Cerebellar cortex (tissue), 1 donor: ENCODE results near the gene COL11A1.
A peak's percentile ranks its signal among the peaks of the same experiment; 100 is the strongest.
"Not testable (repeated sequence)": the region's sequence is repeated elsewhere in the genome, so short reads cannot be mapped to it uniquely, and the experiment has no call there.

Experiments
- DNase-seq: peaks from one replicate; pipeline ENCODE4 v3.0.0-alpha.2; 2015; ENCODE audit warnings: low spot score

COL11A1 gene

DNA sequence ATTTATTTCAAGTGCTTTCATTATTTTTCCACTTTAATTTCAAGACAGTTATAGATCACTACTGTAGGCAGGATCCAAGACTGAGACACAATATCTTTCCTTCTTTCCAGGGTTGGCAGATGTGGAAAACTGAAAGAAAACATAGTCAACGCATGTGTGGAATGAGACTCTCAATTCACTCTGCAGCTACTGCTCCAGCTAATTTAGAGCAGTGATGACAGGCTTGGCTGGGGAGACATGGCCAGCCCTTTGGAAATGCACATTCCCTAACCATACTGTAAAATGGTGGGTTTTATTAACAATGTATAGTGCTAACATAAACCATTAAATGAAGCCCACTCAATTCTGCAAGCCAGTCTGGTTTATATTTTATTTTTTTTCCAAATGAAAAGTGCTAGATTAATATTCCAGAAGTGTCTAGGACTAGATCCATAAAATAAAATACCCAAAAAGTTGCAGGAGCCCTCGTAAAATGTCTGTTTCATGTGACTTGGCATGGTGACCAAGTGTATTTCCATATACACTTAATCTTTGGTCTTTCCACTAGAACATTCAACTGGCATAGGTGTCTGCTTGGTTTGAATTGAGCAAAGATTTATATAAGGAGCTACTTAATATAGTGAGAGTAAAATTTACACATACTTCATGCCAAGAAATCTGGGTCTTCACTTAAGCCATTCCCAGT is 32.9 kb downstream of the COL11A1 start:
- DNase-seq: peak; percentile 36

DNA sequence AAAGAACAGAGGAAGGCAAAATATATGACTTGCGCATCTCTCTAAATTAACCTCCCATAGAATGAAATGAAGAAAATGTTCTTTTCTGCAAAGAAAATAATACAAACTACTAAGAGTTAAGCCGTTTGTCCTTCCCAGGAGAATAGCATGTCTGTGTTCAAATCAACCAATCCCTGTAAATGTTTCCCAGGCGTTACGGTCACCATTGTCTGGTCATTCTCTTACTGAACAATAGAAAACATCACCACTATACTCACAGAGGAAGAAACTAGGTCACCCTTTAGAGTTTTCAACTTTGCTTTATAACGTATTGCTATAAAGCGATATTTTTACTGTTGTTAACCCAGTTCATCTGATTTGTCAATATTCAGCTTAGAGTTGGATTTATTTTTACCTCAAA is 34.1 kb downstream of the COL11A1 start:
- DNase-seq: peak; percentile 38

DNA sequence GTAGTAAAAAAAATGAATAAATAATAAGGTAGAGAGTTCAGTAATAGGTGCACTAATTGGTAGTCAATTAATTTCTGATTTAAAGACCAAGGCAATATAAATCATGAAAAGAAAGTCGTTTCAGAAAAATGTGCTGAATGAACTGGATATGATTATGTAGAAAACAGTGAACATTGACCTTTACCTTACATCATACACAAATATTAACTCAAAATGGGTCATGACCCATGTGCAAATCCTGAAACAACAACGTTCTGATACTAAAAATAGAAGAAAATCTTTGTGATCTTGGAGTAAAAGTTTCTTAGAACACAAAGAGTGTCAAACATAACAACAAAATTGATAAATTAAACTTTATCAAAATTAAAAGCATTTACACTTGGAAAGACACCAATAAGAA is 39.1 kb downstream of the COL11A1 start:
- DNase-seq: no peak

DNA sequence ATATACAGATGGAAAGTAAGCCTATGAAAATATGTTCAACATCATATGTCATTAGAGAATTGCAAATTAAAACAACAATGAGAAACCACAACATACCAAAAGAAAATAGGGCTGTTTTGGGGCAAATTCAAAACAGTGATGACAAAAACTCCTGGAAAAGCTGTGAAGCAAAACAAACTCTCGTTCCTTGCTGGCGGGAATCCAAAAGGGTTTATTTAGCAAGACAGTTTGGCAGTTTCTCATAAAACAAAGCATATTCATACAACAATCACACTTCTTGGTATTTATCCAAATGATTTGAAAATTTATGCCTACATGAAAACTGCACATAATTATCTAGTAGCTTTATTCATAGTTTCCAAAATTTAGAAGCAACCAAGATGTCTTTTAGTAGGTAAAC is 44.4 kb downstream of the COL11A1 start:
- DNase-seq: no peak

DNA sequence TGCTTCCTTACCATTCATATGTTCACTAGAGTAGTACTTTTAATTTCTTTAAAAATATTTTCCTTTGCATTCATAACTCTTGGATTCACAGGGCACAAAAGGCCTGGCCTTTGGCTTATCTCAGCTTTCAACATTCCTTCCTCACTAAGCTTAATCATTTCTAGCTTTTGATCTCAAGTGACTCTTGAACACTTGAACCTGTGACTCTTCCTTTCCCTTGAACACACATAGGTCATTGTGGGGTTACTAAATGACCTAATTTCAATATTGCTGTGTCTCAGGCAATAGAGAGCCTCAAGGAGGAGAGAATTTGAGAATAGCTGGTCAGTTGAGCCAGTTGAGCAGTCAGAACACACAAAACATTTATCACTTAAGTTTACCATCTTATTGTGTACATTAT is 49.9 kb downstream of the COL11A1 start:
- no peak for DNase-seq

DNA sequence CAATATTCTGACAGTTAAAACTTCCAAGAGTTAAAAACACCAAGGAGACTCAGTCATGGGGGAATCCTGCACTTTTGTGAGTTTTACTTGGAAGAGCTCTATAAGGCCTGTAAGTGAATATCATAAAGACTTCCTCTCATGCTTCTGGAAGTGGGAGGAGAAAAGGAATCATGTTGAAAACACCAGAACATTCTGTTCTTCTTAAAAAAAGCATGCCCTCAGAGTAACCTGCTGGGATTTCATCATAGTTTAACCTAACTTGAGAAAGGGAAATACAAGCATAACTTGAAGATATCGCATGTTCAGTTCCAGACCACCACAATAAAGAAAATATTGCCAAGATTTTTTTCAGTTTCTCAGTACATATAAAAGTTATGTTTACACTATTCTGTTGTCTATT is 51.9 kb downstream of the COL11A1 start:
- no peak for DNase-seq

DNA sequence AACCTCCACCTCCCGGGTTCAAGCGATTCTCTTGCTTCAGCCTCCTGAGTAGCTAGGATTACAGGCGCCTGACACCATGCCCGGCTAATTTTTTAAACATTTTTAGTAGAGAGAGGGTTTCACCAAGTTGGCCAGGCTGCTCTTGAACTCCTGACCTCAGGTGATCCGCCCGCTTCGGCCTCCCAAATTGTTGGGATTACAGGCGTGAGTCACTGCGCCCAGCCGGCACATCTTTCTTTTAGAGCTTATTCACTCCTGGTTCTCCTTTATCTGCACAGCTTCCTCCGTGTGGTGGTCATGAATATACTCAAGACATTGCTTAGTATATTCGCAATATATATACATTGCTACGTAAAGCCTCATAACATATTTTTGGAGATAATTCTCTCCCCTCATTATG is 80.2 kb downstream of the COL11A1 start:
- not testable (repeated sequence) for DNase-seq

DNA sequence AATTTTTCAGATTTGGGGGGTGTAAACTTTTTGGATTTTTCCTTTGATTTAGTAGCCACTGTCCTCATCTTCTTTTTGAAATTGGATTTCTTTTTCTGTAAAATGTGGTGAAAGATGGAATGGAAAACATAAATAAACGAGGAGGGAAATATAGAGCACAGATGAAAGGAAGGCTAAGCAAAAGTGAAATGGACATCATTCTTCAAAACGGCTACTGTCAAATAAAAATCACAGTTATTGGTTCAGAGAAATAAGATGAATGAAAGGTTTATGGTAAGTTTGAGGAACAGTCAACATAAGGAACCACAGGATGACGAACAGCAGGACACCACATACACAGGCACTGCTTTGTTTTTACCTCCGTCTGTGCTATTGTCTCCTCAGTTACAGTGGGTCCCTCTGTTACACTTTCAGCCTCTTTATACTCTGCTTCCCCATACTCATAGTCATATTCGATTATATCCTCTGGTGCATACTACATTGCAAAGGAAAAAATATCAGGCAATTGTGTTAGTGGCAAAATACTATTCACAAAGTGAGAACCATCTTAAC is 82.4 kb downstream of the COL11A1 start:
- DNase-seq: no peak

DNA sequence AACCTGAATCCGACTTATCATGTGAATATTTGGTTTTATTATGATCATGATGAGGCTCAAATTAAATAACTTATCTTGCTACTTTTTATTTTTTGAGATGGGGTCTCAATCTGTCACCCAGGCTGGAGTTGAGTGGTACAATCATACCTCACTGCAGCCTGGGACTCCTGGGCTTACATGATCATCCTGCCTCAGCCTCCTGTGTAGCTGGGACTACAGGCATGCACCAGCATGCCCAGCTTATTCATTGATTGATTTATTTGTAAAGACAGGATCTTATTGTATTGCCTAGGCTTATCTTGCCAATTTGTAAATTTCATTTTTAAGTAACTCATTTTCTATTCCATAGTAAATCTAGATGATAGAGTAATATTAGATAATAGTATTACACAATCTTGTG is 84.3 kb downstream of the COL11A1 start:
- DNase-seq: no peak

DNA sequence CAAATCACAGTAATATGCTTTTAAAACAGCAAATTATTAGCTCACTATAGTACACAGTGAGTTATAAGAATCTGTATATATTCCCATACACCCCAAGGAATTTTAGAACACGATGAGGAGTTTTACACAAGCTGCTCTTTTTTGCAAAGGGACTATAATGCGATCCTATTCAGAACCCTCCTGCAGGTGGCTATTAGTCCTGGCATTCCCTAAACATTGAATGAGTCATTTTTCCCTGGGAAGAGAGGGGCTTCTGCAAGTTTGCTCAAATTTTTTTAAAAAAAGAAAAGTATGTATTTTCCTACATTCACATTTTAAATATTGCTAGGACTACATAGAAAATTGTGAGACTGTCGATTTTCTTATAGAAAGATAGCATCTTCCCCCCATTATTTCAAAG is 106.3 kb downstream of the COL11A1 start:
- peak; percentile 42 for DNase-seq

DNA sequence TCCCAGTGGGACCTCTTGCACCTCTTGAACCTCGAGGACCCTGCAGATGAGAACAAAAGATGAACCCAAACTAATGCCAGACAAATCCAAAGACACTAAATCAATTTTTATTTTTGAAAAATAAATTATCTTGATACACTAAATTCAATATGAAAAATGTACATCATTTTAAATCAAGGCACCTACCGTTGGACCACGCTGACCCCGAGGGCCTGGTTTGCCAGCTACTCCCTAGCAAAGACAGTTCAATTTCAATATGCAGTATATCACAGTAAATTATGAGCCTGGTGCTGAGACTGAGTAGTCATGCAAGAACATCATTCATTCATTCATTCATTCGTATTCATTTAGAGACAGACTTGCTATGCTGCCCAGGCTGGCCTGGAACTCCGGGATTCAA is 129.4 kb downstream of the COL11A1 start:
- DNase-seq: no peak

DNA sequence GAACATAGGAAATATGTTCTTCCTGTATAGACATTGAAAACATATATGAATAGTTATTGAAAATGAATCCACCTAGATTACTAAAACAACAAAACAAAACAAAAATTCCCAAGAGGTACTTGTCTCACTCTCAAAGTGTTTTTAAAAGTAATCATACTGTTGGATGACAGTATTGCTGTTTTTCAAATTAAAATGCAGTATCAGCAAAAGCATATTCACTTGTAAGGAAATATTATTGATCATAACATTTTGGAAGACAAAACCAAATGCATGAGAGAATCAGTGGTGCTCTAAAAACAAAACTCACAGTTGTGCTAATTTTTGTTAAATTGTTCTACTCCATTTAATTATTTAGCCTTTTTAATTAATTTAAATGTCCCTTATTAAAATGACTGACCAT is 131.0 kb downstream of the COL11A1 start:
- no peak for DNase-seq

DNA sequence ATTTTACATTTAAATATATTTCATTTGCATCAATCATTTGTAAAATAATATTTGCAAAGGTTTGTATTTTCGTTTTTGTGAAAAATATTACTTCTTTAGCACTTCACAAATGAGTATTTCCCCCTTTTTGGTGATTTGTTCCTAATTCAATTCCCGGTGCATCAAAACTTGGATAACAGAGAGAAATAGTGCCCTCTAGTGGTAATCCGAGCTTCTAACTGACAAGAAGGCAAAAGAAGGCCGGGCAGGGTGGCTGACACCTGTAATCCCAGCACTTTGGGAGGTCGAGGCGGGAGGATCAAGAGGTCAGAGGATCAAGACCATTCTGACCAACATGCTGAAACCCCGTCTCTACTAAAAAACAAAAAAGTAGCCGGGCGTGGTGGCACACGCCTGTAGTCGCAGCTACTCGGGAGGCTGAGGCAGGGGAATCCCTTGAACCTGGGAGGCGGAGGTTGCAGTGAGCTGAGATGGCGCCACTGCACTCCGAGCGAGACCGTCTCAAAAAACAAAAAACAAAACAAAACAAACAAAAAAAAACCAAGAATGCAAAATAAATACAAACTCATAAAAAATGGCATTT is 137.7 kb downstream of the COL11A1 start:
- peak; percentile 38 for DNase-seq

DNA sequence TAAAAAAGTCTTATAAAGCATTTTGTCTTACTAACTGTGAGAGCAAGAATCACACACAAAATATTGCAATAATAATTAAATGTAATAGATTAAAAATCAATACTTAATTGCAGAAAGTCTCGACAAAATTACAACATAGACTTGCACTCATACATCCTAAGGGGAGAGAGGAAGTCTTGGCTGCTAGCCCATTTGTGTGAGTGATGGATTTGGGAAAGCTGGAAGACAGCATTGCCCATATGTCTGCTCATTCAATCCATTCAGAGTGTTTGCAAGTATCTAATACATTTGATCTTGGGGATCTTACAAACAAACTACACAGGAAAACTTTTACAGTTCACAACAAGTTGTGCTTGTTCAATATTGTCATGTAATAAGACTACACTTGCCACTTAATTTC is 140.5 kb downstream of the COL11A1 start:
- no peak for DNase-seq

DNA sequence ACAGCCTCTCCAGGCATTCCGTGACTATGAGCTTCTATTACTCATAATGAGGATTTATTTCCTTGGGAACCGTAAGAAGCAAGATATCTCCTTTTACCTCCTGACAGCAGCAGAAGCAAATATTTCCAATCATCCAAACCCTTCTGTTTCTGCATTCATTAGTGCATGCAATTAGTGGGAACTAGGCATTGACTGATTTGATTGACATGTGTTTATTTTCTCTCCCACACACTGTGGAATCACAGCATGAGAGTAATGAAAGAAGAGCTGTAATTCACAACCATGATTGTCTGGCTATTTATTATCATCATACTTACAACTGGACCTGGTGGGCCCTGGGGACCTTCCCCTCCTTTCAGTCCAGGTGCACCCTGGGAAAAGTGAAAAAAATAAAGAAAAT is 146.8 kb downstream of the COL11A1 start:
- DNase-seq: no peak

DNA sequence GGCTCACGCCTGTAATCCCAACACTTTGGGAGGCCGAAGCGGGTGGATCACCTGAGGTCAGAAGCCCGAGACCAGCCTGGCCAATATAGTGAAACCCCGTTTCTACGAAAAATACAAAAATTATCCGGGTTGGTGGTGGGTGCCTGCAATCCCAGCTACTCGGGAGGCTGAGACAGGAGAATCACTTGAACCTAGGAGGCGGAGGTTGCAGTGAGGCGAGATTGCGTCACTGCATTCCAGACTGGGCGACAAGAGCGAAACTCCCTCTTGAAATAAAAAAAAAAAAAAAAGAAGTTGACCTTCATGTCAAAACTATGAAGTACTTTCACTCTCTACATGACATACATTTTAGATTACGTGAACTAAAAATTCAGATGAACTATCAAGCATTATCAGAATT is 153.7 kb downstream of the COL11A1 start:
- no peak for DNase-seq

DNA sequence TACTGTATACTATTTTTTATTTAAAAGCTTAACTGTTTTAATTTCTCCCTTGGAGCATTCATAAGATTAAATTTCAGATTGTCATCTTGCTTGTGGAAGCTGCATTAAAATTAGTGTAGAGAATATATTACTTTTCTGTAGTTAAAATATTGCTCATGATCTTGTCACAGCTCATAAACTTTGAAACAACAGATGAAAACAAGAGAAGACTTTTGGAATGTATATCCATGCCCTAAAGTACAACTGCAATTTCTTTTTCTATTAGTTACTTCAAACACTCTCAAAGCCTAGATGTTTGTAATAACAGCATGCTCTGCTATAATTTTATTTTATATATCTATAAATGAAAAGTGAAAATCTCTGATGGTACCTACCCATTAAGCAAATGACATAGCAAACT is 155.9 kb downstream of the COL11A1 start:
- no peak for DNase-seq

DNA sequence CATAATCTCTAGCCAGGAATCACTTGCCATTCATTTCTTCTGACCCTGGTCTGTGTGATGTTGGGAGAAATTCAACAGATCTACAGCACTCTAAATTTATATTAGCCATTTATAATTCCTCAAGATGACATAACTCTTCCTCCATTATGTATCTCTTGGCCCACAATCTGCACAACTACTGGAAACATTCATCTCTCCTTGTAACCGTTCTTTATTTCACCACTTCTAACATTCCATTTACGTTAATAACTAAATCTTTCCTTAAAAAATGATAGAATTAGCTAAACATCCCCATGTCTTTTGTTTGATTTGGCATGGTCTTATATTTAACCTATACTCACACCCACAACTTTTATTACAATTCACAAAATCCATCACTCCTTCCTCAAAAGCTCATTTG is 166.0 kb downstream of the COL11A1 start:
- no peak for DNase-seq

DNA sequence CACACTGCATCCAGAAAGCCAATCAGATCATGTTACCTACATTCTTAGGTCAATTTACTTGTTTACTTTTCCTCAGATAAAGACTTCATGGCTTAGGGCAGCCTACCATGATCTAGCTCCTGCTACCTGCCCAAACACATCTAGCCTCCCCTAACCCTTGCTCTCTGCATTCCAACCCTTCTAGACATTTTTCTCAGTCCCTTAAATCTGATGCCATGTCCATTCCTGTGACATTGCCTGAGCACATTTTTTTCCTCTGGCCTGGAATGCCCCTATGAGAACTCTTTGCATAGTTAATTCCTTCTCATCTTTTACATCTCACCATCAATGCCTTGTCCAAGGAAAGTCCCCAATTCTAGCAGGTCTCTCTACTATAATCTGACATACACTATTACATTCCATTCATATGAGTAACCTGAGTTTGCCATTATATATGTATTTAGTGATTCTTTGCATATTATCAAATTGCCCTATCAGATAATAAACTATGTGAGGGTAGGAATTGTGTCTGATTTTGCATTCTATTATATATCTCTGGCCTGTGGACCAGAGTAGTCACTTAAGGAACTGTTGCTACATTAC is 166.9 kb downstream of the COL11A1 start:
- peak; percentile 31 for DNase-seq

DNA sequence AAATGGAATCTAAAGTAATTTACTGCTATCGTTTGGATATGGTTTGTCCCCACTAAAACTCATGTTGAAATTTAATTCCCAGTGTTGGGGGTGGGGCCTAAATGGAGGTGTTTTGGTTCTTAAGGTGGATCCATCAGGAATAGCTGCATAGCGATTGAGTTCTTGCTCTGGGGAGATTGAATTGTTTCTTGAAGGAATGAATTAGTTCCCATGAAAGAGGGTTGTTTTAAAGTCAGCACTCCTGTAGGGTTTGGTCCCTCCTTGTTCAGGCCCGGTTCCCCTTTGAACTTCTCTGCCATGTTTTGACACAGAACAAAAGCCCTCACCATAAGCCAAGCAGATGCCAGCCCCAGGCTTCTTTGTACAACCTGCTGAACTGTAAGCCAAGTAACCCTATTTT is 170.9 kb downstream of the COL11A1 start:
- no peak for DNase-seq

DNA sequence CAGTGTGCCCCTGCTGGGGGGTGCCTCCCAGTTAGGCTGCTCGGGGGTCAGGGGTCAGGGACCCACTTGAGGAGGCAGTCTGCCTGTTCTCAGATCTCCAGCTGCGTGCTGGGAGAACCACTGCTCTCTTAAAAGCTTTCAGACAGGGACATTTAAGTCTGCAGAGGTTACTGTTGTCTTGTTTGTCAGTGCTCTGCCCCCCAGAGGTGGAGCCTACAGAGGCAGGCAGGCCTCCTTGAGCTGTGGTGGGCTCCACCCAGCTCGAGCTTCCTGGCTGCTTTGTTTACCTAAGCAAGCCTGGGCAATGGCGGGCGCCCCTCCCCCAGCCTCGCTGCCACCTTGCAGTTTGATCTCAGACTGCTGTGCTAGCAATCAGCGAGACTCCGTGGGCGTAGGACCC is 175.0 kb downstream of the COL11A1 start:
- not testable (repeated sequence) for DNase-seq

DNA sequence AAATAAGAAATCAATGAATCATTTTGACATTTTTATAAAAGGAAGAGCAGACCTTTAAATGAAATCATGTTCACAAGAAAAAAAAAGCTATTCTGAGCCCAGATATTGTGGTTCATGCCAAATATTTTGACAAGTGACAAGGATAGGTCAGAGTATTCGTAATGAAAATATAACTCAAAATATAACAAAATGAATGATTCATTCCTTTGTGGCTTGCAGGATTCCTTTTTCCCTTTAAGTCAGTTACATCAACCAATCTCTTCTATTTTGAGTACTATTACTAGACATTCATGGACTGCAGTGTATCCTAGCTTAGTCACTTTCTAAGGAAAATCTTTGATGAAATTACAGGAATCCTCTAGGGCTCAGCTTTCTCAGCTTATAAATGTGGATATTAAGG is 188.7 kb downstream of the COL11A1 start:
- DNase-seq: no peak

DNA sequence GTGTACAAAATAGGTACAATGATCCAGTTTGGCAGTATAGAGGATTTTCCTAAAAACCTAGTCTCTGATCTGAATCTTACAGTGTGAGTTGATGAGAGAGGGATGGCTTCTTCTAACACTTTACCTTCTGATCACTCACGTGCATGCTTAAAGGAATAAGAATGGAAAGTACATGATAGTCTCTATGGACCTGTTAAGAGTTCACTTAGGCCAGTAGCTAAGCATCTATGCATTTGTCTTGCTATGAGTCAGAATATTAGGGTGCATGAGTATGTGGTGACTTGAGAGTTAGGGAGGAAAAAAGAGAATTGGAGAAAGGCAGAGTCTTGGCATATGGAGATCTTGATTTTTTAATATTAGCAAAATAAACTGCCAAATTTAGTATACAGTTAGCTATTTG is 206.3 kb downstream of the COL11A1 start:
- no peak for DNase-seq

DNA sequence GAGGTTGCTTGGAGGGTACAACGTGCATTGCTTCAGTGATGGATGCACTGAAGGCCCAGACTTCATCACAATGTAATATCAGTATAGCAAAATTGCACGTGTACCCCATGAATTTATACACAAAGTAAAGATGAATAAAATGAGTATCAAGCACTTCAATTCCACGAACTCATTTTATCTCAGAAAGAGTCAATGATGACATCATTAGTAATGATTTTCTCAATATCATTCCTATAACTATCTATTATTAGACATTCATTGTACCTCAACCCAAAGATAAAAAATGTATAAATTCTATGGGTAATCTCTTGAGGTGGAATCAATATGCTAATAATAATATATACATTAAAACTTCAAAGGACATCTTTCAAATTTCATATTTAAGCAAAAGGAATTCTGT is 208.4 kb downstream of the COL11A1 start:
- no peak for DNase-seq
